Measurements from ENCODE around the gene CELF6. TPM values are rescaled to one million over a fixed set of nuclear protein-coding genes. Genes with fewer than 3 reads are reported as not detected.

CELF6 gene
- 0.36 and 0.59 TPM in 2 replicates for total RNA-seq

DNA sequence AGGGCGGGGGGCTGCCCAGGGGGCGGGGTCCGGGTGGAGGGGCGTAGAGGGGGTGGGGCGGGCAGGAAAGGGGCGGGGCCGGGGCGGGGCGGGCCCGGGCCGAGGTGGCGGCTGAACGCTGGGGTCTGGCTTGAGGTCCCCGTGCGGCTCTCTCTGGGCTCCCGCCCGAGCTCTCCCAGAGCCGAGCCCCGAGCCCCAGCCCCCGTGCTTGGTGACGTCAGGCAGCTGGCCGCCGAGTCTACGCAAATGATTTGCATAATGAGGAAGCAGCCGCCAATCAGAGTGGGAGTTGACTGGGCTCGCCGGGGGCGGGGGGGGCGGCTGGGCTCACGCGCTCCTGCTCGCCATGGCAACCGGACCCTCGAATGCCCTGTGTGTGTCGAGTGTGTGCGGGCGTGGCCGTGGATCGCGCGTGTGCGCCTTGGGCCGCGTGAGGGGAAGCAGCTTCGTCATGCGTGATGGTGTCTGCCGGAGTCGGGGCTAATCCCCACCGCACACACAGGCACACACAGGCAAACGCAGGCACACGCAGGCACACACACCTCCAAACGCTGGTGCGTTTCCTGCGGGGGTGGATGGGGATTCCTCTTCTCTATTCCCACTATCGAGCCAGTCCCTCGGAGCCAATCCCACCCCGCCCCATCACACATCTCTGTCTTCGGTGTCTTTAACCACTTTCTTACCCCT is at the start of gene CELF6:
TSS of gene CELF6 (minus strand) at position 173 of the 687 bp plus-strand sequence. CDS start 283 bp downstream, outside the sequence.
- peak; percentile 97 for DNase-seq (ENCODE audit: insufficient read length, low spot score, missing footprints)
- TF ChIP-seq, protein P1, sequence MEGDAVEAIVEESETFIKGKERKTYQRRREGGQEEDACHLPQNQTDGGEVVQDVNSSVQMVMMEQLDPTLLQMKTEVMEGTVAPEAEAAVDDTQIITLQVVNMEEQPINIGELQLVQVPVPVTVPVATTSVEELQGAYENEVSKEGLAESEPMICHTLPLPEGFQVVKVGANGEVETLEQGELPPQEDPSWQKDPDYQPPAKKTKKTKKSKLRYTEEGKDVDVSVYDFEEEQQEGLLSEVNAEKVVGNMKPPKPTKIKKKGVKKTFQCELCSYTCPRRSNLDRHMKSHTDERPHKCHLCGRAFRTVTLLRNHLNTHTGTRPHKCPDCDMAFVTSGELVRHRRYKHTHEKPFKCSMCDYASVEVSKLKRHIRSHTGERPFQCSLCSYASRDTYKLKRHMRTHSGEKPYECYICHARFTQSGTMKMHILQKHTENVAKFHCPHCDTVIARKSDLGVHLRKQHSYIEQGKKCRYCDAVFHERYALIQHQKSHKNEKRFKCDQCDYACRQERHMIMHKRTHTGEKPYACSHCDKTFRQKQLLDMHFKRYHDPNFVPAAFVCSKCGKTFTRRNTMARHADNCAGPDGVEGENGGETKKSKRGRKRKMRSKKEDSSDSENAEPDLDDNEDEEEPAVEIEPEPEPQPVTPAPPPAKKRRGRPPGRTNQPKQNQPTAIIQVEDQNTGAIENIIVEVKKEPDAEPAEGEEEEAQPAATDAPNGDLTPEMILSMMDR (IDR thresholded peaks at IDR 0.05; ENCODE audit: extremely low read depth, low read depth, low read length): no peak

DNA sequence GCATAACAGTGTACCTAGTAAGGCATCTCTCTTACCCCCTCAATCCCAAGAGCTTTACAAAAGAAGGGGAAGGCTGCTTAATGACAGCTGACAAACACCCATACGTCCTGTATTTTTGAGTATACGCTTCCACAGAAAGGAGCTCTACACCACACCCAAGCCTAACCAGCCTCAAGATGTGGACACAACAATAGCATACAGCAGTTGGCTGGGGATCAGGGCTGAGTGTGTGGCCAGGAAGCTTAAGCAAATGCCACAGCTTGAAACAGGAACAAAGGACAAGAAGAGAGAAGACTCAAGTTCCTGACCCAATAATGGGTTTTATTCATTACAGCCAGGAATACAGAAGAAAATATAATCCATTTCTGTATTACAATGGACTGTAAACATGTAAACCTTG is 48.9 kb upstream of the CELF6 start:
- H3K9me3 ChIP-seq (ENCODE audit: low read depth, low read length): no peaks in the 10 kb centered on the region
- no peak for DNase-seq (ENCODE audit: insufficient read length, low spot score, missing footprints)
- H3K4me2 ChIP-seq (ENCODE audit: insufficient read depth, low read length): no peak overlapping the region
- peaks cover 82% of the 10 kb centered on the region for H3K79me2 ChIP-seq (ENCODE audit: insufficient read depth, low read length)
- no peak overlapping the region for H3K4me3 ChIP-seq (ENCODE audit: insufficient read depth, low read length)
- H3K36me3 ChIP-seq (ENCODE audit: insufficient read depth, low read length): peaks cover 5% of the 10 kb centered on the region
- no peaks in the 10 kb centered on the region for H3K27me3 ChIP-seq (ENCODE audit: insufficient read depth, low read length)
- no peak overlapping the region for H2AFZ ChIP-seq (ENCODE audit: low read length)
- TF ChIP-seq, protein P1 (IDR thresholded peaks at IDR 0.05; ENCODE audit: extremely low read depth, low read depth, low read length): no peak
- no peak overlapping the region for H3K27ac ChIP-seq (ENCODE audit: low read depth, low read length)
- no peaks in the 10 kb centered on the region for H3K4me1 ChIP-seq (ENCODE audit: insufficient read depth, low read length)
- peaks cover 29% of the 10 kb centered on the region for H4K20me1 ChIP-seq (ENCODE audit: insufficient read depth, low read length)

More for the DNA sequence above, at the start of gene CELF6:
- no peaks in the 10 kb centered on the region for H3K36me3 ChIP-seq (ENCODE audit: insufficient read depth, low read length)
- H3K4me2 ChIP-seq (ENCODE audit: insufficient read depth, low read length): peak within 1 kb of the TSS; percentile 91
- no peaks in the 10 kb centered on the region for H3K79me2 ChIP-seq (ENCODE audit: insufficient read depth, low read length)
- H4K20me1 ChIP-seq (ENCODE audit: insufficient read depth, low read length): peaks cover 5% of the 10 kb centered on the region
- H3K9me3 ChIP-seq (ENCODE audit: low read depth, low read length): no peaks in the 10 kb centered on the region
- no peaks in the 10 kb centered on the region for H3K27me3 ChIP-seq (ENCODE audit: insufficient read depth, low read length)
- peak within 1 kb of the TSS; percentile 77 for H2AFZ ChIP-seq (ENCODE audit: low read length)
- H3K4me3 ChIP-seq (ENCODE audit: insufficient read depth, low read length): peak within 1 kb of the TSS; percentile 73
- H3K27ac ChIP-seq (ENCODE audit: low read depth, low read length): no peak within 1 kb of the TSS
- peaks cover 6% of the 10 kb centered on the region for H3K4me1 ChIP-seq (ENCODE audit: insufficient read depth, low read length)

DNA sequence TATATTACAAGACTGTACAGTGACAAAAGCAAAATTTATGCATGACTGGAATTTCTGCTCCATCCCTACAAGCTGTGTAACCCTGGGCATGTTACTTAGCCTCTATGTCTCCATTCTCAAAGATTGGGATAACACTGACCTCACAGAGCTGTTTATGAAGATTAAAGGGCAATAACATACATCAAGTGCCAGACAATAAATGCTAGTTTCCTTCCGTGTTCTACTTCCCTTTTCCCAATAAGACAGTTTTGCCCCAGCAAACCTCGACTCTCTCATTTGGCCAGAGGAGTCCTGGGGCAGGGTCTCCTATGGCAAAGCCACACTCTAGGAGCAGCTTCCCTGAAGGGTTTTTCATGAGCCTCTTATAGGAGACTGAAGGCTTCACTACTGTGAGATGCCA is 48.4 kb upstream of the CELF6 start:
- TF ChIP-seq, protein P1 (IDR thresholded peaks at IDR 0.05; ENCODE audit: extremely low read depth, low read depth, low read length): no peak
- H4K20me1 ChIP-seq (ENCODE audit: insufficient read depth, low read length): peaks cover 32% of the 10 kb centered on the region
- peaks cover 5% of the 10 kb centered on the region for H3K36me3 ChIP-seq (ENCODE audit: insufficient read depth, low read length)
- peaks cover 79% of the 10 kb centered on the region for H3K79me2 ChIP-seq (ENCODE audit: insufficient read depth, low read length)
- no peak overlapping the region for H3K4me2 ChIP-seq (ENCODE audit: insufficient read depth, low read length)
- no peaks in the 10 kb centered on the region for H3K4me1 ChIP-seq (ENCODE audit: insufficient read depth, low read length)
- DNase-seq (ENCODE audit: insufficient read length, low spot score, missing footprints): no peak
- no peaks in the 10 kb centered on the region for H3K27me3 ChIP-seq (ENCODE audit: insufficient read depth, low read length)
- no peak overlapping the region for H3K4me3 ChIP-seq (ENCODE audit: insufficient read depth, low read length)
- no peak overlapping the region for H3K27ac ChIP-seq (ENCODE audit: low read depth, low read length)
- no peak overlapping the region for H2AFZ ChIP-seq (ENCODE audit: low read length)
- H3K9me3 ChIP-seq (ENCODE audit: low read depth, low read length): no peaks in the 10 kb centered on the region

DNA sequence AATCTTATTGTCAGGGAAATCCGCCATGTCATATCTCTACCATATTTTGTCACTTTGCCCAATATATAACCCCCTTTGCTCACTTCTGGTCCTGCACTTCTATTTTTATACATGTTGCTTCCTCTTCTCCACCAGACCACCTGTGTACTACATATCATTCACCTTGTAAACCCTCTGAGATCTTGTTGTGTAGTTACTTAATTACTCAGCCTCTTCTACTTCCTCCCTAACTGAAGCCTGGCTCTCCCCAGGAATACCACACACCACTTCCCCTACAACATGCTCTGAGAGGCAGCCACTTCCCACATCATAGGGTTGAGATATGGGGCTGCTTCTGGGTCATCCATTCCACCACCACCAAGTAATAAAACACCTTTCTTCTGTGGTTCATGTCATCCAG is 45.9 kb upstream of the CELF6 start:
- no peak for DNase-seq (ENCODE audit: insufficient read length, low spot score, missing footprints)
- Histone ChIP-seq H3K79me2 (ENCODE audit: insufficient read depth, low read length) (peaks cover 81% of the 10 kb centered on the region), H3K4me2 (ENCODE audit: insufficient read depth, low read length) (no peak overlapping the region), H3K27ac (ENCODE audit: low read depth, low read length) (no peak overlapping the region), H3K9me3 (ENCODE audit: low read depth, low read length) (no peaks in the 10 kb centered on the region), H2AFZ (ENCODE audit: low read length) (no peak overlapping the region), H3K27me3 (ENCODE audit: insufficient read depth, low read length) (no peaks in the 10 kb centered on the region), H3K4me3 (ENCODE audit: insufficient read depth, low read length) (no peak overlapping the region), H3K4me1 (ENCODE audit: insufficient read depth, low read length) (no peaks in the 10 kb centered on the region), H4K20me1 (ENCODE audit: insufficient read depth, low read length) (peaks cover 33% of the 10 kb centered on the region), H3K36me3 (ENCODE audit: insufficient read depth, low read length) (peaks cover 5% of the 10 kb centered on the region)
- TF ChIP-seq, protein P1 (IDR thresholded peaks at IDR 0.05; ENCODE audit: extremely low read depth, low read depth, low read length): no peak
